Bronchial epithelial cell (primary cell): Measurements from ENCODE around the gene DSE. TPM values are rescaled to one million over a fixed set of nuclear protein-coding genes. Genes with fewer than 3 reads are reported as not detected.

Experiments used
- DNase-seq: peaks from one replicate; pipeline ENCODE4 v3.0.0-alpha.2; 2010; ENCODE audit warnings: low read depth
- FAIRE-seq: peaks from 2 replicates; lab custom pipeline; 2011; peaks lifted over from hg19 to GRCh38; lab: Jason Lieb, UNC
- H3K27me3 ChIP-seq: 2 replicates; pipeline ENCODE4 v1.5.1; 2011; ENCODE audit warnings: low read length; ENCODE audit not compliant: control insufficient read depth, insufficient read depth
- H3K36me3 ChIP-seq: 2 replicates; pipeline ENCODE4 v1.5.1; 2011; ENCODE audit warnings: low read length; ENCODE audit not compliant: control insufficient read depth, insufficient read depth
- H3K4me3 ChIP-seq: 2 replicates; pipeline ENCODE4 v1.5.1; 2011; ENCODE audit warnings: mild to moderate bottlenecking, low read depth, low read length, control low read depth
- total RNA-seq: library from RNA; depleted of rRNA; stranded (reverse); fragments of >200 nt; gene quantifications from 2 replicates; pipeline ENCODE4 v1.2.1, GENCODE V29; 2014
- TF ChIP-seq, protein P1 (sequence below): IDR thresholded peaks from 2 replicates; pipeline ENCODE4 v1.5.1; 2011; ENCODE audit warnings: mild to moderate bottlenecking, moderate library complexity, low read length, control low read depth, inconsistent platforms; ENCODE audit not compliant: insufficient read depth, severe bottlenecking

Gene DSE
- total RNA-seq, 1 donor from 2014 or later, result 100 TPM

DNA sequence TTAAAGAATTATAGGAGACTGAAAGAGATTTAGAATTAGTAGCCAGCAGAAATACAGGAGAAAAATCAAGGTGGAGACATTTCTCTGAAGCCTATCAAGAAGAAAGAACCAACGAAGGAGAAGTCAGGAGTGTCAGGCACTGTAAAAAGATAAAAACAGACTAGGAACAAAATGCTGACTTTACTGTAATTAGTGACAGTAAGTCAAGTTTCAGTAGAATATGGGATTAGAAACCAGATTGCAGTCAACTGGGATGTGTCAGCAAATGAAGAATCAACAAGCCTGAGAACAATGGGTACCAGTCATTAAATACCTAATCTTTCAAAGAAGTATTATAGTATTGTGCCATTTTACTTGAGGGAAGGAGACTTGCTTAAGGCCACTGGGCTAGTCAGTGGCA, 112.0 kb downstream of the DSE start:
- Histone ChIP-seq H3K4me3 (no peak overlapping the region), H3K27me3 (peaks cover 4% of the 10 kb centered on the region), H3K36me3 (no peaks in the 10 kb centered on the region)
- DNase-seq (no peak), FAIRE-seq (no peak)
- TF ChIP-seq, protein P1, sequence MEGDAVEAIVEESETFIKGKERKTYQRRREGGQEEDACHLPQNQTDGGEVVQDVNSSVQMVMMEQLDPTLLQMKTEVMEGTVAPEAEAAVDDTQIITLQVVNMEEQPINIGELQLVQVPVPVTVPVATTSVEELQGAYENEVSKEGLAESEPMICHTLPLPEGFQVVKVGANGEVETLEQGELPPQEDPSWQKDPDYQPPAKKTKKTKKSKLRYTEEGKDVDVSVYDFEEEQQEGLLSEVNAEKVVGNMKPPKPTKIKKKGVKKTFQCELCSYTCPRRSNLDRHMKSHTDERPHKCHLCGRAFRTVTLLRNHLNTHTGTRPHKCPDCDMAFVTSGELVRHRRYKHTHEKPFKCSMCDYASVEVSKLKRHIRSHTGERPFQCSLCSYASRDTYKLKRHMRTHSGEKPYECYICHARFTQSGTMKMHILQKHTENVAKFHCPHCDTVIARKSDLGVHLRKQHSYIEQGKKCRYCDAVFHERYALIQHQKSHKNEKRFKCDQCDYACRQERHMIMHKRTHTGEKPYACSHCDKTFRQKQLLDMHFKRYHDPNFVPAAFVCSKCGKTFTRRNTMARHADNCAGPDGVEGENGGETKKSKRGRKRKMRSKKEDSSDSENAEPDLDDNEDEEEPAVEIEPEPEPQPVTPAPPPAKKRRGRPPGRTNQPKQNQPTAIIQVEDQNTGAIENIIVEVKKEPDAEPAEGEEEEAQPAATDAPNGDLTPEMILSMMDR, result no peak

DNA sequence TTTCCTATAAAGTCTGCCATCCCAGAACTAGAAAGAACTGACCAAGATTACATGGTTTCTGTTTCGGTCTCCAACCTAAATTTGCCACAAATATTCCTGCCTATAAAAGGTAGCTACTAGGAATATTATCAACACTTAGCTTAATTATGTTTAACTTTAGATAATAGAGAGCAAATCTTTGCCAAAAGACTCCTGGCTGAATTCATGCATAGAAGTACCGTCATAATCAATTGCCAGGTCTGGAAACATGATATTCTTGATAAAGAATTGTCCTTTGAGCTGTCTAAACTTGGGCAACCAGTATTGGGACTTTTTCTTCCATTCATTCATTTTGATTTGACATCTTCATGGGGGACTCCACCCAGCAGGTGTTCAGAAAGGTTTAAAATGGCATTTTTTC, 112.9 kb downstream of the DSE start:
- Histone ChIP-seq H3K27me3 (peaks cover 4% of the 10 kb centered on the region), H3K36me3 (no peaks in the 10 kb centered on the region), H3K4me3 (no peak overlapping the region)
- TF ChIP-seq, protein P1, result no peak
- DNase-seq (no peak), FAIRE-seq (no peak)

DNA sequence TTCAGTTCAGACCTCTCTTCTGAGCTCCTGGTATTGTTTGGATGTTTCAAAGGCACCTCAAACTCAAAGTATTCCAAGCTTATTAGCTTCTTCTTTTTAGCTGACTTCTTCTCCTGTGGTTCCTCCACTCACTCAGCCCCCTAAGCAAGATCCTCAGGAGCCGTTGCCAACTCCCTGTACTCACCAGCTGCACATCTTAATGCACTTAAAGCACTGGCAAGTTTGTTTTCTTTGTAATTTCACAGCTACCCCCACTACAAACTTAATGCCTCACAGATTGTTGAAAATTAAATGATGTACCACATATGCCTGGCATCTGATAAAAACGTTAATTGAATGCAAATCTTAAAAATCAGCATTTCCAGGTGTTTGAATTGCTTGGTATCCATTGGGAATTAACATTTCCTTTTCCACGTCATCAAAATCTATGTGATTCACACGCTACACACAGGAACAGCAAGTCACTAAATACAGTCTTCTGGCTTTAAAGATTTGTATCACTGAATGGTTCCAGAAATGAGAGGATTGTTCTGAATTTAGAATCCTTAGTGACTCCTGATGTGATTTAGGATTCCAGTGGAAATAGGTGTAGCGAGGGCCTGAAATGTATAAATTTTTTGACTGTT, 114.9 kb downstream of the DSE start:
- no peak overlapping the region for H3K4me3 ChIP-seq
- FAIRE-seq (no peak), DNase-seq (no peak)
- no peaks in the 10 kb centered on the region for H3K36me3 ChIP-seq
- TF ChIP-seq, protein P1, result no peak
- H3K27me3 ChIP-seq, result peaks cover 3% of the 10 kb centered on the region

DNA sequence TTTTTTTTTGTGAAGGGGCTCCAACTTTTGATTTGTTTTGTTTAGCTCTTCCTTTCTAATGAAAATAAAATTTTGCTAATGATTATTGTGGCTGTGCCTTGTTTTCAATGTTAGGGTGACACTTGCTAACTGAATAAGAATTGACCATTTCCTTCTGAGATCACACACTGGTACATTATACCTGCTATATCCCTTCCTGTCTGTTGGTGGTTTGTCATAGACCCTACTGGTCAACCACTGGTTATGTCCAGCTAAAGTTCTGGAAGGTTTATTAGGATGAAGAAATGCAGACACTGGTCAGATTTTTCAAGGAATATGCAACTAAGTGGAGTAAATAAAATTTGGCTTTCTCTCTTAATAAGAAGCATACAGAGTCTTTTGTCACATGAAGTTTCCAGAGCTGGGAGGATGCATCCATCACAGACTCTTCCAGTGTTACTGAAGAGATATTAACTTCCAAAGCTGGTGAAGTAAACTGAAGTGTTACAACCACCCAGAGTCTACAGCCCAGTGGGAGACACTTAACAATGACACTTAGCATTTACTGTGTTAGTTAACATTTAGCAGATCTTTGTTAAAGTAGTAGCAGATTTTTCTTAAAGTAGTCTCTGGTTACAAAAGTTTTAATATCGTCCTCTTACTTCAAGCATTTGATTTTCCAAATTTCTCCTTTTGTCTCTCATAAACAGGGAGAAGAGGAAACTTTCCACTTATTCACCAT, 121.0 kb downstream of the DSE start:
- no peak for FAIRE-seq
- Histone ChIP-seq H3K27me3 (no peaks in the 10 kb centered on the region), H3K36me3 (no peaks in the 10 kb centered on the region), H3K4me3 (no peak overlapping the region)
- TF ChIP-seq, protein P1, result no peak
- DNase-seq, result no peak

DNA sequence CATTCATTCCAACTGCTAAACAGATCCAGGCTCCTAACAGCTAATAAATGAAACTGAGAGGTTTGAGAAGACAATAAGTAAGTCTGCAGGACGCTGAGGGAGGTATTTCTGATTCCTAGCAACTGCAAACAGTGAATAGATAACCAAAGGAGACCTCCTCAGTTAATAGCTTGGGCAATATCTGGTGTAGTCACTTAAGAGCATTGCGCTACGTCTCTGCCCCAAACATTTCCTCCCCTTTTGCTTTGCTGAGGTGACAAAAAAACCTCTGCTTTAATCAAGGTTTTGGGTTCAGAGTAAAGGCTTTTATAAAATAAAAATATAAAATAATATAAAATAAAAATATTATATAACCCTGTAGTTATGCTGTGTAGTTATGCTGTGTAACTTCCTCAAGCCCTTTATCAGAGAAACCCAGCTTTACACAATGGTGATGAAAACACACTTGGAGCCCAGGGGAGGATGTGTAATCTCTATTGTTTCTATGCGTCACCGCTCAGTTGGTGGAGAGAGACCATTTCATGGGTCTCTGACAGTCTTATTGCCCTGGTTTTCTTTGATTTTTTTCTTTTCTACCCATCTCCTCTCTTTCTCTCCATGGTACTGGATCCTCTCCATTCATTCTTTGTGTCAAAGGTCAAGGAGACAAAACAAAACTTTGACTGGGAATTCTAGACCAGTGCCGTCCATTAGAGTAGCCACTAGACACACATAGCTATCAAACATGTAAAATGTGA, 121.8 kb downstream of the DSE start:
- Histone ChIP-seq H3K27me3 (no peaks in the 10 kb centered on the region), H3K4me3 (no peak overlapping the region), H3K36me3 (no peaks in the 10 kb centered on the region)
- DNase-seq (no peak), FAIRE-seq (no peak)
- TF ChIP-seq, protein P1, result no peak

Other genes with a start within 250 kb of the DSE start
- not detected in 2 replicates for gene COL10A1, start 244.8 kb upstream of the DSE start, total RNA-seq
- 2.1 and 3.2 TPM in 2 replicates for gene TSPYL4, start 116.9 kb upstream of the DSE start, total RNA-seq
- gene TSPYL1, start 91.0 kb upstream of the DSE start, total RNA-seq, result 72.4 and 134 TPM in 2 replicates
- gene CALHM6, start 90.4 kb downstream of the DSE start, total RNA-seq, result 0.64 and 0.79 TPM in 2 replicates
- gene CALHM5, start 140.7 kb downstream of the DSE start, total RNA-seq, result under 0.01 TPM in 1 of 2 replicates, not detected in the other
- gene TRAPPC3L, start 174.7 kb downstream of the DSE start, total RNA-seq, result not detected in 2 replicates
- gene CALHM4, start 182.8 kb downstream of the DSE start, total RNA-seq, result under 0.01 TPM in 1 of 2 replicates, not detected in the other
- gene RWDD1, start 200.6 kb downstream of the DSE start, total RNA-seq, result 19.5 and 19.6 TPM in 2 replicates
- 0.13 and 0.26 TPM in 2 replicates for gene RSPH4A, start 245.5 kb downstream of the DSE start, total RNA-seq